GM12878 (cell line): ENCODE measurements around the gene GRIN2A. TPM values are rescaled to one million over a fixed set of nuclear protein-coding genes. Genes with fewer than 3 reads are reported as not detected.
A peak's percentile ranks its signal among the peaks of the same experiment; 100 is the strongest.

Source experiments
- ATAC-seq: fragments of 200-7000 bp; cut with Tn5 transposase; 3 replicates; pipeline ENCODE4 v1.9.1; 2020; ENCODE audit warnings: mild to moderate bottlenecking, moderate library complexity
- BruUV-seq: library from RNA; stranded (reverse); fragments of 400-500 nt; replicated peaks from 2 replicates; lab custom pipeline; 2021; lab: Mats Ljungman, UMichigan
- CTCF ChIA-PET: fragments of 300-600 bp; sonication (Branson Sonifier 250); formaldehyde crosslinking; extraction: SDS; loops from one replicate; lab custom pipeline; 2021; ENCODE audit warnings: inconsistent platforms; lab: Yijun Ruan, JAX
- POLR2A ChIA-PET: fragments of 350-600 bp; formaldehyde crosslinking; extraction: SDS; loops from one replicate; lab custom pipeline; 2021; ENCODE audit warnings: inconsistent platforms; lab: Charles Lee
- RAD21 ChIA-PET: fragments of 300-600 bp; sonication (Branson Sonifier 250); formaldehyde crosslinking; loops from one replicate; lab custom pipeline; 2023; ENCODE audit warnings: antibody characterized with exemption; ENCODE audit not compliant: unreplicated experiment; lab: Charles Lee
- SMC1A ChIA-PET: fragments of 300-600 bp; sonication (Branson Sonifier 250); formaldehyde crosslinking; loops from one replicate; lab custom pipeline; 2023; ENCODE audit not compliant: unreplicated experiment, uncharacterized antibody; lab: Charles Lee
- DNase-seq: peaks from one replicate; pipeline ENCODE4 v3.0.0-alpha.2; 2011; ENCODE audit warnings: low read depth, low spot score
- FAIRE-seq: peaks from 3 replicates; lab custom pipeline; 2011; peaks lifted over from hg19 to GRCh38; lab: Jason Lieb, UNC
- H2AFZ ChIP-seq: 2 replicates; pipeline ENCODE4 v1.6.0; 2011; ENCODE audit warnings: low read depth, low read length, control low read depth; ENCODE audit not compliant: control insufficient read depth
- H3K27ac ChIP-seq: 2 replicates; pipeline ENCODE4 v1.5.1; 2011; ENCODE audit warnings: control low read depth; ENCODE audit not compliant: control insufficient read depth, insufficient read depth
- H3K27me3 ChIP-seq, 2 experiments: replicated peaks in 1 of 2; 2 replicates each; pipeline versions ENCODE4 v1.6.0 to v1.6.1; 2011; ENCODE audit warnings: low read length in 1 of 2; ENCODE audit not compliant: control insufficient read depth in 2 of 2, insufficient read depth in 2 of 2
- H3K36me3 ChIP-seq, 2 experiments: 2 replicates each; pipeline ENCODE4 v1.5.1; 2011; ENCODE audit warnings: low read length in 1 of 2; ENCODE audit not compliant: control insufficient read depth in 2 of 2, insufficient read depth in 2 of 2
- H3K4me1 ChIP-seq: 2 replicates; pipeline ENCODE4 v1.6.1; 2011; ENCODE audit warnings: mild to moderate bottlenecking, low read length, moderate library complexity, mixed read lengths; ENCODE audit not compliant: control insufficient read depth, insufficient read depth
- H3K4me2 ChIP-seq: 2 replicates; pipeline ENCODE4 v1.6.0; 2011; ENCODE audit warnings: control low read depth; ENCODE audit not compliant: control insufficient read depth, insufficient read depth
- H3K4me3 ChIP-seq: fragments of 200-600 bp; sonication (generic); 2 replicates; pipeline ENCODE4 v1.5.1; 2016
- H3K79me2 ChIP-seq: 2 replicates; pipeline ENCODE4 v1.6.0; 2011; ENCODE audit warnings: low read length; ENCODE audit not compliant: control insufficient read depth, insufficient read depth
- H3K9ac ChIP-seq: 2 replicates; pipeline ENCODE4 v1.8.0; 2011; ENCODE audit warnings: low read length, control low read depth, mixed read lengths; ENCODE audit not compliant: control insufficient read depth, insufficient read depth
- H3K9me3 ChIP-seq: replicated peaks from 3 replicates; pipeline ENCODE4 v1.5.1; 2011; ENCODE audit warnings: mild to moderate bottlenecking, low read length; ENCODE audit not compliant: control insufficient read depth, insufficient read depth
- H4K20me1 ChIP-seq: 2 replicates; pipeline ENCODE4 v1.6.0; 2011; ENCODE audit not compliant: control insufficient read depth, insufficient read depth
- EGR1 ChIP-seq, 2 experiments: IDR thresholded peaks; 1 replicate in 1 of 2; 2 replicates in 1 of 2; pipeline ENCODE4 v1.6.1; 2011 to 2012; ENCODE audit warnings: low read depth in 2 of 2, low read length in 2 of 2, borderline replicate concordance in 1 of 2, mild to moderate bottlenecking in 1 of 2, moderate library complexity in 1 of 2
- FOXM1 ChIP-seq: IDR thresholded peaks from 2 replicates; pipeline ENCODE4 v1.6.1; 2012; ENCODE audit warnings: low read depth, mild to moderate bottlenecking, inconsistent platforms, low read length, moderate library complexity
- MEF2B ChIP-seq: fragments of 450-650 bp; IDR thresholded peaks from 2 replicates; pipeline ENCODE4 v1.6.1; 2018; ENCODE audit warnings: mild to moderate bottlenecking, moderate library complexity; ENCODE audit not compliant: partially characterized antibody, poor library complexity, severe bottlenecking
- NFIC ChIP-seq: IDR thresholded peaks from 2 replicates; pipeline ENCODE4 v1.6.1; 2012; ENCODE audit warnings: low read depth, mild to moderate bottlenecking, inconsistent platforms, low read length, moderate library complexity
- RFX5 ChIP-seq: IDR thresholded peaks from 2 replicates; pipeline ENCODE4 v1.6.1; 2011; ENCODE audit warnings: low read depth, low read length, improper control_type of control experiment
- RUNX3 ChIP-seq: IDR thresholded peaks from 2 replicates; pipeline ENCODE4 v1.6.1; 2012; ENCODE audit warnings: low read length, inconsistent platforms
- SMARCA5 ChIP-seq: fragments of 450-650 bp; IDR thresholded peaks from 2 replicates; pipeline ENCODE4 v1.6.1; 2017; ENCODE audit warnings: mild to moderate bottlenecking
- WGBS: methylation state at CpG from one replicate; pipeline ENCODE4 v1.1.6; 2016; ENCODE audit warnings: low lambda C conversion rate; ENCODE audit not compliant: insufficient replicate concordance, insufficient coverage; ENCODE audit errors: missing lambda C conversion rate; 5-methylcytosine and 5-hydroxymethylcytosine counted together
- in situ Hi-C: fragments of 300-500 bp; cut with MboI; formaldehyde crosslinking; loops from 9 replicates; pipeline ENCODE4 v1.14.3; 2018; ENCODE audit warnings: mixed read lengths
- intact Hi-C: fragments of 100-400 bp; cut with micrococcal nuclease; formaldehyde crosslinking; loops from one replicate; pipeline ENCODE4 v1.14.2; 2022; ENCODE audit not compliant: unreplicated experiment
- polyA plus RNA-seq, 11 experiments: library from polyadenylated mRNA; depleted of rRNA in 4 of 11; unstranded in 6 of 11; stranded (reverse) in 5 of 11; fragments of >200 nt; fragmentation: Nextera tagmentation in 4 of 11; fragmentation: Illumina TruSeq in 1 of 11; extraction: Ambion mirVana in 4 of 11; extraction: Trizol in 1 of 11; gene quantifications; 1 replicate in 1 of 11; 2 replicates in 10 of 11; pipeline versions ENCODE4 v1.2.1 to v1.2.3, GENCODE V29; 2011 to 2016; ENCODE audit warnings: inconsistent platforms in 2 of 11, missing spikeins in 2 of 11, low read depth in 1 of 11
- total RNA-seq, 4 experiments: library from RNA; depleted of rRNA in 3 of 4; stranded (reverse); fragments of >200 nt in 3 of 4; fragmentation: Illumina TruSeq in 1 of 4; extraction: Trizol in 1 of 4; gene quantifications; 2 replicates each; pipeline versions ENCODE4 v1.2.1 to v1.2.3, GENCODE V29; 2013 to 2021
- TF ChIP-seq, protein P1 (sequence below): fragments of 450-650 bp; IDR thresholded peaks from 2 replicates; pipeline ENCODE4 v1.6.1; 2017; ENCODE audit warnings: low read depth, mild to moderate bottlenecking, moderate library complexity

Gene GRIN2A
- total and polyA plus RNA-seq, 10 of the 15 experiments (the other 5 are each of a cell fraction or from before 2014, with no cell fraction given), result 2.4 to 13.3 (median 7.3) TPM

DNA sequence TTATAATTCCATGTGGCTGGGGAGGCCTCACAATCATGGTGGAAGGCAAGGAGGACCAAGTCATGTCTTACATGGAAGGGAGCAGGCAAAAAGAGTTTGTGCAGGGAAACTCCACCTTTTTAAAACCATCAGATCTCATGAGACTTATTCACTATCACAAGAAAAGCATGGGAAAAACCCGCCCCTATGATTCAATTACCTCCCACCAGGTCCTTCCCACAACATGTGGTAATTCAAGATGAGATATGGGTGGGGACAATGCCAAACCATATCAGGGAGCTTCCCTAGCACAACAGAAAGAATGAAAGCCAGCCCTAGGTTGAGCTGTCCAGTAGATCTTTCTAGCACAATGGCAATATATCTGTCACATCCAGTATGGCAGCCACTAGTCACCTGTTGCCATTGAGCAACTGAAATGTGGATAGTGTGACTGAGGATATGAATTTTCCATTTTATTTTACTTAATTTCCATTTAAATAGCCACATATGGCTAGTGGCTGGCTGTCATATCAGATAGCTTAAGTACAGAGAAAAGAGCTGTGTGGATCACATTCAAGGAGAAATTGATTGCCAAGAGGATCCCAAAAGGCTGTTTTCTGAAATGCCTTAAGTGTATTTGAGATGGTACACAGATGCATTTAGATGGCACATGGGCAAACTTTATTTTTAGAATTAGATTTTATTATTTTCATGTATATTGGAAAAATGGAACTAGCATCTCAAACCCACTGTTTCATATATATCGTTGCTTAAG lies 273.0 kb downstream of the GRIN2A start:
- CTCF ChIA-PET, result interaction anchor here (2.1 kb wide), 1 partner anchor 61 kb away, joined by 5 read pairs; no protein-coding TSS in a partner anchor
- Histone ChIP-seq H3K36me3 (no peaks in the 10 kb centered on the region), H3K4me3 (no peak overlapping the region)
- TF ChIP-seq MEF2B (peak; percentile 60), EGR1 (IDR thresholded peaks at IDR 0.05; ENCODE audit: borderline replicate concordance in 1 of 2, low read depth in 2 of 2, low read length in 2 of 2) (no peak), SMARCA5 (no peak), FOXM1 (peak; percentile 20; the same call in 1 of the 2 replicates), NFIC (peak; percentile 60; the same call in 1 of the 2 replicates), RFX5 (0 out of 2 replicates have a peak, but pooled peaks have one; percentile 15), RUNX3 (peak; percentile 61)
- TF ChIP-seq, protein P1, sequence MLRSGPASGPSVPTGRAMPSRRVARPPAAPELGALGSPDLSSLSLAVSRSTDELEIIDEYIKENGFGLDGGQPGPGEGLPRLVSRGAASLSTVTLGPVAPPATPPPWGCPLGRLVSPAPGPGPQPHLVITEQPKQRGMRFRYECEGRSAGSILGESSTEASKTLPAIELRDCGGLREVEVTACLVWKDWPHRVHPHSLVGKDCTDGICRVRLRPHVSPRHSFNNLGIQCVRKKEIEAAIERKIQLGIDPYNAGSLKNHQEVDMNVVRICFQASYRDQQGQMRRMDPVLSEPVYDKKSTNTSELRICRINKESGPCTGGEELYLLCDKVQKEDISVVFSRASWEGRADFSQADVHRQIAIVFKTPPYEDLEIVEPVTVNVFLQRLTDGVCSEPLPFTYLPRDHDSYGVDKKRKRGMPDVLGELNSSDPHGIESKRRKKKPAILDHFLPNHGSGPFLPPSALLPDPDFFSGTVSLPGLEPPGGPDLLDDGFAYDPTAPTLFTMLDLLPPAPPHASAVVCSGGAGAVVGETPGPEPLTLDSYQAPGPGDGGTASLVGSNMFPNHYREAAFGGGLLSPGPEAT, result 0 out of 2 replicates have a peak, but pooled peaks have one; percentile 26
- TF ChIP-seq, all 136 proteins: peak for 6
- WGBS, result 41% methylated on average over 2 of the region's 2 CpGs
- Histone ChIP-seq H3K9ac (no peak overlapping the region), H3K4me2 (no peak overlapping the region), H3K79me2 (no peaks in the 10 kb centered on the region), H3K27me3 (no peaks in the 10 kb centered on the region), H2AFZ (no peak overlapping the region; the same call in 1 of the 2 replicates), H3K27ac (peak overlapping the region; percentile 27), H3K4me1 (peaks cover 19% of the 10 kb centered on the region), H3K9me3 (no peaks in the 10 kb centered on the region; the same call in 2 of the 3 replicates), H4K20me1 (no peaks in the 10 kb centered on the region)
- no peak for FAIRE-seq
- in situ Hi-C loops, result no loop called here
- intact Hi-C loops, result loop anchor here (5.0 kb wide), 2 partner anchors 48 to 67 kb away; no protein-coding TSS in a partner anchor
- RAD21 ChIA-PET, result interaction anchor here (0.8 to 2.1 kb wide), 3 partner anchors 48 to 74 kb away, joined by 3 to 6 read pairs (median 4); no protein-coding TSS in a partner anchor
- SMC1A ChIA-PET, result interaction anchor here (0.6 to 2.9 kb wide), 12 partner anchors 10 to 261 kb away, joined by 3 to 16 read pairs (median 3); no protein-coding TSS in a partner anchor
- BruUV-seq, result no TSS peak
- DNase-seq, result no peak
- POLR2A ChIA-PET, result interaction anchor here (0.9 to 1.0 kb wide), 2 partner anchors 62 to 66 kb away, joined by 3 to 4 read pairs; no protein-coding TSS in a partner anchor
- peak; percentile 69 for ATAC-seq
